Upper lobe of left lung (tissue), 4 donors: ENCODE data around the gene FGGY.

Experiments used
- CTCF ChIP-seq, 6 experiments: fragments of 450-650 bp in 4 of 6; fragments of 200-600 bp in 2 of 6; sonication (generic) in 2 of 6; IDR thresholded peaks; one replicate each; pipeline ENCODE4 v1.5.1; 2016 to 2019; ENCODE audit warnings: antibody characterized with exemption in 6 of 6
- POLR2A ChIP-seq, 4 donors: fragments of 450-650 bp; IDR thresholded peaks; one replicate each; pipeline ENCODE4 v1.5.1; 2016 to 2017; ENCODE audit warnings: antibody characterized with exemption in 4 of 4, mild to moderate bottlenecking in 2 of 4
- POLR2AphosphoS5 ChIP-seq, 2 donors: sonication (generic); formaldehyde crosslinking; IDR thresholded peaks; one replicate each; pipeline ENCODE4 v1.5.1; 2017; ENCODE audit warnings: antibody characterized with exemption in 2 of 2

- TF ChIP-seq CTCF (IDR thresholded peaks at IDR 0.05): no peak
- TF ChIP-seq POLR2A (IDR thresholded peaks at IDR 0.05): no peak
- no peak for TF ChIP-seq POLR2AphosphoS5 (IDR thresholded peaks at IDR 0.05)
Observed at GRCh38 chr1:59714219-59714618, 417.3 kb downstream of the FGGY start.
